Gastroesophageal sphincter (tissue), 2 donors: ENCODE data around the gene APELA.

ENCODE experiments used
- EP300 ChIP-seq: sonication (generic); formaldehyde crosslinking; IDR thresholded peaks from one replicate; pipeline ENCODE4 v1.6.1; 2017; ENCODE audit warnings: antibody characterized with exemption, mild to moderate bottlenecking
- POLR2A ChIP-seq, 2 donors: fragments of 450-650 bp; IDR thresholded peaks; one replicate each; pipeline ENCODE4 v1.6.1; 2017; ENCODE audit warnings: antibody characterized with exemption in 2 of 2, mild to moderate bottlenecking in 2 of 2, moderate library complexity in 1 of 2

GRCh38 chr4:164930647-164931046 is 53.7 kb downstream of the APELA start:
- no peak for TF ChIP-seq POLR2A (IDR thresholded peaks at IDR 0.05)
- TF ChIP-seq EP300: no peak
